GM12865 (cell line): ENCODE results near the gene CHSY3.

Source experiments
- DNase-seq: peaks from one replicate; pipeline ENCODE4 v3.0.0; 2010; ENCODE audit warnings: low read depth
- H3K4me3 ChIP-seq: 2 replicates; pipeline ENCODE4 v1.5.1; 2011; ENCODE audit warnings: mild to moderate bottlenecking, low read depth, low read length, control low read depth
- CTCF ChIP-seq: IDR thresholded peaks from 2 replicates; pipeline ENCODE4 v1.5.1; 2011; ENCODE audit warnings: low read length, control low read depth, low read depth, inconsistent platforms; ENCODE audit not compliant: insufficient read depth; ENCODE audit errors: missing control alignments

The CHSY3 gene

GRCh38 chr5:130096483-130096882, 192.2 kb downstream of the CHSY3 start:
- TF ChIP-seq CTCF, result no peak

GRCh38 chr5:130099008-130099407, 194.7 kb downstream of the CHSY3 start:
- no peak for TF ChIP-seq CTCF
- no peak for DNase-seq
- no peak overlapping the region for H3K4me3 ChIP-seq

More at GRCh38 chr5:130096483-130096882, 192.2 kb downstream of the CHSY3 start:
- no peak overlapping the region for H3K4me3 ChIP-seq
- DNase-seq, result no peak

GRCh38 chr5:130102375-130102774, 198.1 kb downstream of the CHSY3 start:
- DNase-seq, result peak; percentile 50
- no peak overlapping the region for H3K4me3 ChIP-seq
- no peak for TF ChIP-seq CTCF

- H3K4me3 ChIP-seq, result no peak overlapping the region
- no peak for DNase-seq
- no peak for TF ChIP-seq CTCF
Observed at GRCh38 chr5:130102960-130103359, 198.7 kb downstream of the CHSY3 start.

GRCh38 chr5:130104895-130105688, 200.8 kb downstream of the CHSY3 start:
- TF ChIP-seq CTCF, result no peak
- H3K4me3 ChIP-seq, result no peak overlapping the region
- DNase-seq, result no peak

GRCh38 chr5:130106480-130106879, 202.2 kb downstream of the CHSY3 start:
- no peak for DNase-seq
- TF ChIP-seq CTCF, result no peak
- H3K4me3 ChIP-seq, result no peak overlapping the region

GRCh38 chr5:130109152-130109551, 204.9 kb downstream of the CHSY3 start:
- peak; percentile 44 for TF ChIP-seq CTCF
- DNase-seq, result peak; percentile 53
- no peak overlapping the region for H3K4me3 ChIP-seq
